Activated CD8-positive, alpha-beta memory T cell treated with anti-CD3 and anti-CD28 coated beads, Interleukin-2, amount 50 U/mL, for 1 hour (primary cell): ENCODE results near the gene HOXA11.

Experiments
- DNase-seq: peaks from one replicate; pipeline ENCODE4 v3.0.0-alpha.2; 2020; ENCODE audit errors: extremely low read depth

Gene HOXA11

DNA sequence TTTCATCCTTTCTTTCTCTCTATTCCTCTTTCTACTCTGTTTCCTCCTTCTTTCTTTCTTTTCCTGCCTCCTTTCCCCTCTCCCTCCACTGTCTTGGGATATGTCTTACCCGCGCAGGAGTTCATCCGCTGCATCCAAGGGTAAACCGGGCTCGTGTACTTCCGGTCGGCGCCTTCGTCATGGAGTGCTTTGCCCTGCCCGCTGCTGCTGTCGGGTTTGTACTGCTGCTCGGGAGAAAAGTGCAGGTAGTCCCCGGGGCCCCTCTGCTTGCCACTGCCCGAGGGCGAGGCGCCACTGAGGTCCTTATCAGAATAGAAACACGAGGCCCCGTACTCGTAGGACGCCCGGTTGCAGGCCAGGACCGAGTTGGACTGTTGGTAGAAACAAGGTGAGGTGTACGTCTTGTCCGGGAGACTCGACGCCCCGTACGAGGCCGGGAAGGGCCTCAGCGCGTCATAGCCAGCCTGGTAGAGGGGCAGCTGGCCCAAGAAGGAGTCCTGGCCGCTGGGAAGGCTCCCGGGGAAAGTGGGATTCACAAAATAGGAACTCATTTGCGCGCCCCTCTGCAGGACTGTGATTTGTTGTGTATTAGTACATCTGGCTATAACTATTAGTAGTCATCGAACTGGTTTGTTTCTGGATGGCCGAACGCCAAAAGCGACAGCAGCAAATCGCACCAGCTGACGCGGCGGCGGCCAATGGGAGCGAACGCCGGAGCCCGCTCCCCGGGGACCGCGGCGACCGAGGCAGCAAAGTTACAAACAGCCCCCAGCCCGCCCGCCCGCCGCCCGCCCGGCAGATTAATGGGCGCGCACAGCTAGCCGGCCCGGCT, 37.6 kb downstream of the HOXA11 start, which contains the start of gene HOXA6:
Gene HOXA6 (minus strand): TSS at position 576 of the 832 bp plus-strand sequence. CDS start 25 bp downstream, at position 551.
- DNase-seq = no peak

DNA sequence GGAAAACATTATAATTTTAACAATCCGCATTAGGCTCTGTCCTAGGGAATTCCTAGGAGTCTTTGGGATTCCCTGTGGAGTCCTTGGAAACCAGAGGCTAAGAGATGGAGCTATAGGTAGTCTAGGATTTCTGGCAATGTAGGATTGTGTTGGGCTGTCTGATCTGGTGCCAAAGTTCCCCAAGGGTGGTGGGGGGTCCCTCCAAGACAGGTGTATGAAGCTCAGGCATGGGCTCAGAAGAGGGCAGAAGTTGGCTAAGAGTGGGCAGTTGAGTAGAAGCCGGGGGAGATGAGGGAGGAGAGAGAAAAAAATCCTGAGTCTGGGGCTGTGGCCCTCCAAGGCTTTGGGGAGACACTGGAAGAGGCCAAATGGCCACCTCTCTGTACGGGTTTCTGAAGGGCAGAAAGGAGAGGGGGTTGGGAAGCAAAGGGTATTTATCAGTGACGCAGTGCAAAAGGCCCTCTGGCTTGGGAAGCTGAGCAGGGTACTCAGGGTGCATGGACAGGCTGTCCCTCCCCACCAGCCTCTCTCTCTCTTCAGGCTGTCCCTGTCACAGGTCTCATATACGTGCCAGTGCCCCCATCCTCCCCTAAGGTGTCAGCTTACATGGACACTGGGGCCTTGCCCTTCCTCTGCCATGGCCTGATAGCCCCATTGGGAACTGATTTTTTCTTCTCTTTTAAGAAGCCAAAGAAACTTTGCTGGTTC, 38.4 kb downstream of the HOXA11 start:
- no peak for DNase-seq

DNA sequence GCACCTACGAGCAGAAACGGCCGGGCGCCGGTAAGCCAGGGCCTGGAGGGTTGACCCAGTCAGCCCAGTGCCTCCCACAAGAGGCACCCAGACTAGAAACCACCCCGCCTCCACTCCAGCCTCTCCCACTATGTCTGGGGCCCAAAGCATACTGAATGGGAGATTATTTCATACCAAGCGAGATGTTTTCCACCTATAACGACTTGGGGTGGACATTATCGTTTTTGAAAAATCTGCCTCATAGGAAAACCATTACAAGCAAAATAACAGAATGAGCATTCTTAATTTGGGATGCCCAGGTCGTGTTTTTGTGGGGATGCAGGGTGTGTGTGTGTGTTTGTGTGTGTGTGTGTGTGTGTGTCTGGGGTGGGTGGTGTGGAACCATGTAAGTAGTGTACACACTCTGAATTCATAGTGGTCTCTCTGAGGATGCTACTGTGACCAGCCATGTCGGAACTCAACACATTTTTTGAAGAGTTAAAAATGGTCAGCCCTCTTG, 39.1 kb downstream of the HOXA11 start:
- no peak for DNase-seq

DNA sequence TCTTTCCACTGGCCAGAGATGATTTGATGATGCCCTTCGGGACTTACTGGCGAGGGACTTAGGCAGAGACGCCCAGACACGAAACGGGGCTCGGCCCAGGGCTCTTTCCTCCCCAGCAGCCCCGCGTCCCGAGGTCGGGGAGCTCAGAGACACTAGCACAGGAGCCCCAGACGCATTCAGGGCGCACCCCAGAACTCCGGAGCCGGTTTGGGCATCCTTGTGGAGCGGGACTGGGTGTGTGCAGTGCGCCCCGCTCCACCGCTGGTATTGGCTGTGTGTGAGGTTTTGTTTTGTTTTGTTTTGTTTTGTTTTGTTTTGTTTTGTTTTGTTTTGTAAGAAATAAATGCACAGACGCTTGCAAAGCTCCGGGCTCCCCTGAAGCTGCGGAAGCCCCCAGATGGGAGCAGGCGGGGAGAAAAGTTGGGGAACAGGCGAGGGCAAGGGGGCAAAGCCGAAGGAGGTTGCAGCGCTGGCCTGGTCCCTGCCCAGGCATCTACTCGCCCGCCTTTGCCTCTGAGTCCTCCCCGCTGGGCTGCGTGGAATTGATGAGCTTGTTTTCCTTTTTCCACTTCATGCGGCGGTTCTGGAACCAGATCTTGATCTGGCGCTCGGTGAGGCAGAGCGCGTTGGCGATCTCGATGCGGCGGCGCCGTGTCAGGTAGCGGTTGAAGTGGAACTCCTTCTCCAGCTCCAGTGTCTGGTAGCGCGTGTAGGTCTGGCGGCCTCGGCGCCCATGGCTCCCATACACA, 39.7 kb downstream of the HOXA11 start:
- DNase-seq = no peak

DNA sequence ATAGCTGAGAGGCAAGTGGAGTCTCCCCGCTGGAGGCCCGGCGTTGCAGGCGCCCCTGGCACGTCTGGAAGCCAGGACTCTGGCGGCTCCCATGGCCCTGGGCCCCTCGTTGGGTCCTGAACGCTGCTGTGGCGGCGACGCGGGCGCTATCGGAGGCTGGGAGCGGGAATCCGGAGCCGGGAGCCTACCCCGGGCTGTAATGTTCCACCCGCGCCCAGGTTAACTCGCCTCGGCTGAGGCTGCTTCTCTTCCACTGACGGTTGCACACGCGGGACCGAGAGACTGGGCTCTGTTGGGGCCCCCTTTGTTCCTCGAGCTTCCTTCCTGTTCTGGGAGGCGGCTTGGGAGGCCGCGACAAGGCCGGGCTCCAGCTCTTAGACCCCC, 40.3 kb downstream of the HOXA11 start:
- DNase-seq = no peak

DNA sequence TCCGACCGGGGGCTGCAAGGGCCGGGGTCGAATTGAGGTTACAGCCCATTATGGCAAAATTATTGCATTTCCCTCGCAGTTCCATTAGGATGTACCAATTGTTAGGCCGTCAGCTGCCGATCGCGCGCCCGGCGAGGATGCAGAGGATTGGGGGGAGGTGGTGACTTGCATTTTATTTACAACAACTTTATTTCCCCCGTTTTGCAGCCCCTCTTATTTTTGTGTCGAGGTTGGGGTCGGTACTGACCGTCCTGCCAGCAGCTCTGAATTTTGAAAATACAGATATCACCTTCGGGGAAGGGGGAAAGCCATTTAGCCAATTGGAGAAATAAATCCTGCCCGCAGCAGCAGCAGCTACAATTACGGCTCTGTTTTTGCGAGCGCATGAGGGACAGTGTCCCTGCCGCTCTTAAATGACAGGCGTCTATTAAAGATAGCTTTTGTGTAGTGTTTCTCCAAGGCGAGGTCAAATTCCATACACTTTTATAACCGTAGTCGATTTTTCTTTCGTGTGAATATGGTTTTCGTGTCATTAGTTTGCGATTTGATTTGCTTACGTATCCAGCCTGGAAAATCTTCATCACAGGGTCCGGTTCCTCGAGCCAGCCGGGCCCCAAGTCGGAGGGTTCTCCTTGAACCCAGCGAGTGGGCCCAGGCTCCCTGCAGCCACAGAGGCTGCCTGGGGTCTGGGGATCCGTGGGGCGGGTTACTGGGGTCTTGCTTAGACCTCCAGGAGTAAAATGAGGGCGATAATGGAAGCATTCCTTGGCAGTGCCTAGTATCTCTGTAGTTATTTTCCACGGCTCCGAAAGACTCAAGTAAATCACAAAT, 40.9 kb downstream of the HOXA11 start:
- DNase-seq = no peak

DNA sequence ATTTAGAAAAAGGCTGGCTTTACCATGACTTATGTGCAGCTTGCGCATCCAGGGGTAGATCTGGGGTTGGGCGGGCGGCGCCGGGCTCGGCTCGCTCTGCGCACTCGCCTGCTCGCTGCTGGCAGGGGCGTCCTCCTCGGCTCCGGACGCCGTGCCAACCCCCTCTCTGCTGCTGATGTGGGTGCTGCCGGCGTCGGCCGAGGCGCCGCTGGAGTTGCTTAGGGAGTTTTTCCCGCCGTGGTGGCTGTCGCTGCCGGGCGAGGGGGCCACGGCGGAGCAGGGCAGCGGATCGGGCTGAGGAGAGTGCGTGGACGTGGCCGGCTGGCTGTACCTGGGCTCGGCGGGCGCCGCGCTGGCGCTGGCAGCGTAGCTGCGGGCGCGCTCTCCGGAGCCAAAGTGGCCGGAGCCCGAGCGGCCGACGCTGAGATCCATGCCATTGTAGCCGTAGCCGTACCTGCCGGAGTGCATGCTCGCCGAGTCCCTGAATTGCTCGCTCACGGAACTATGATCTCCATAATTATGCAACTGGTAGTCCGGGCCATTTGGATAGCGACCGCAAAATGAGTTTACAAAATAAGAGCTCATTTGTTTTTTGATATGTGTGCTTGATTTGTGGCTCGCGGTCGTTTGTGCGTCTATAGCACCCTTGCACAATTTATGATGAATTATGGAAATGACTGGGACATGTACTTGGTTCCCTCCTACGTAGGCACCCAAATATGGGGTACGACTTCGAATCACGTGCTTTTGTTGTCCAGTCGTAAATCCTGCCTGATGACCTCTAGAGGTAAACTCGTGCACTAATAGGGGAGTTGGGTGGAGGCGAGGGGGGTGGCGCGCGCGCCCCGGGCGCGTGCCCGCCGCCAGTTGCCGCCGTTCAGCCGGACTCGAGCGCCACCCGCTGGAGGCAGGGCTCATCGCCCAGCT, 41.7 kb downstream of the HOXA11 start, which contains the start of gene HOXA5:
Gene HOXA5 (minus strand): TSS at position 659 of the 927 bp plus-strand sequence. CDS start 74 bp downstream, at position 585.
- no peak for DNase-seq

DNA sequence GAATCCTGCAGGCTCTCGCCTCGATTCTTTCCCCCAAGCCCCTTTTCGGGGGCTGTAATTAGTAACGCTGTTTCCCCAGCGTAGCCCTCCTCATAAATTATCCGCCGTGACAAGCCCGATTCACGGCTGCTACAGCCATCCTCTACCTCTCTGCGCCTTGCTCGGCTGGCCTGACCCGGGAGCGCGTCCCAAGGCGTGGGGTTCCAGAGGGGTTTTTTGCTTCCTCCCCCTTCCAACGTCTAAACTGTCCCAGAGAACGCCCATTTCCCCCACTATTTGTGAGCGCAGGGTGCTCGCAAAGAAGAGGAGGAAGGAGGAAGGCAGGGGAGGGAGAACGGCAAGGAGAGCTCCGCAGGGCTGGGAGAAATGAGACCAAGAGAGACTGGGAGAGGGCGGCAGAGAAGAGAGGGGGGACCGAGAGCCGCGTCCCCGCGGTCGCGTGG, 42.4 kb downstream of the HOXA11 start:
- DNase-seq = no peak

DNA sequence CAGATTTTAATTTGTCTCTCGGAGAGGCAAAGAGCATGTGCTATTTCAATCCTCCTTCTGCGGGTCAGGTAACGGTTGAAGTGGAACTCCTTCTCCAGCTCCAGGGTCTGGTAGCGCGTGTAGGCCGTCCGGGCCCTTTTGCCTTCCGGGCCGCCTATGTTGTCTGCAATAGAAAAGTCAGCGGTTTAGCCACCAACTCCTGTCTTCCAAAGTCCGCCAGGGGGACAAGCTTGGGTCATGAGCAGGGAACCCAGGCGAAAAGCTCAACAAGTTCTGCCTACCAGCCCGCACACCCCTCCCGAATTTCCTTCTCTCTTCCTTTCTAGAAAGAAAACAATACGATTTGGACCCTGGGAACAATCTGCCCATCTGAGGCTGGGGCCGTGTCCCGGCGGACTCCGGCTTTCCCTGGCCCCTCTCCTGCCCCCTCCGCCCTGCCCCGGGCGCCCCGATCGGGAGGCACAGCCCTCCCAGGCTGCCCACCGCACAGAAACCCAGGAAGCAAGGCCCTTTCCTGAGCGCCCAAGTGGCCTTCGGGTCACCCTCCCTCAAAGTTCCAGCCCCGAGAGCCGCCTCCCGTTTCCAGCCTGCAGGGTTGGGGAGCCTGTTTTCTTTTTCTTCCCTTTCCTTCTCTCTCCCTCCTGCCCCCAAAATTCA, 43.0 kb downstream of the HOXA11 start:
- no peak for DNase-seq

DNA sequence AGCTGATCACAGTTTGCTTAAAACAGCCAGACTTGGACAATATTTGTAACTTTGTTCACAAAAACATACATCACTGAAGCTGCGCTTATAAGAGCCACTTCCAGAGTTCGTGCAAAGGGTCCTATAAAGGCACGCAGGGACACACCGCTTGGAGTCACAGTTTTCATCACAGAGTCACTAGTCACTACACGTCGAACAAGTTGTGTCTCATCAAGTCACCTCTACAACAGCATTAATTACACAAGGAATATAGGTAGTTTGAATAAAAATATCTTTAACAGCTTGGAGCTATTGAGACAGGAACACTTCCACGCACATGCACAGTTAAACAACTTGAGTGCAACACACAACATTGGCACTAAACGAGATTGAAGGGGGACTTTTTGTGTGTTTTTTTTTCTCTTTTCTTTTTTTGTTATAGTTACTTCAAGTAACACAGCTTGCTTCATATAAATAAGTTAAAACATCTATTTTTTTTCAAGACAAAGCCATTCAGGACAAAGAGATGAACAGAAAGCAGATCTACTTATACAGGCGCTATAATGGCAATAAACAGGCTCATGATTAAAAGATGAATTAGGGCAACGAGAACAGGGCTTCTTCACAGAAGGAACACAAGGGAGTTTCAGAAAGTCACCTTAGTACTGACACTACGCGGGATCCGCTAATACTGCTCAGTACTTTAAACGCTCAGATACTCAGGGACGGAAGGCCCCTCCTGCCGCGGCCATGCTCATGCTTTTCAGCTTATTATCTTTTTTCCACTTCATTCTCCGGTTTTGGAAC, 43.7 kb downstream of the HOXA11 start:
- DNase-seq = no peak

DNA sequence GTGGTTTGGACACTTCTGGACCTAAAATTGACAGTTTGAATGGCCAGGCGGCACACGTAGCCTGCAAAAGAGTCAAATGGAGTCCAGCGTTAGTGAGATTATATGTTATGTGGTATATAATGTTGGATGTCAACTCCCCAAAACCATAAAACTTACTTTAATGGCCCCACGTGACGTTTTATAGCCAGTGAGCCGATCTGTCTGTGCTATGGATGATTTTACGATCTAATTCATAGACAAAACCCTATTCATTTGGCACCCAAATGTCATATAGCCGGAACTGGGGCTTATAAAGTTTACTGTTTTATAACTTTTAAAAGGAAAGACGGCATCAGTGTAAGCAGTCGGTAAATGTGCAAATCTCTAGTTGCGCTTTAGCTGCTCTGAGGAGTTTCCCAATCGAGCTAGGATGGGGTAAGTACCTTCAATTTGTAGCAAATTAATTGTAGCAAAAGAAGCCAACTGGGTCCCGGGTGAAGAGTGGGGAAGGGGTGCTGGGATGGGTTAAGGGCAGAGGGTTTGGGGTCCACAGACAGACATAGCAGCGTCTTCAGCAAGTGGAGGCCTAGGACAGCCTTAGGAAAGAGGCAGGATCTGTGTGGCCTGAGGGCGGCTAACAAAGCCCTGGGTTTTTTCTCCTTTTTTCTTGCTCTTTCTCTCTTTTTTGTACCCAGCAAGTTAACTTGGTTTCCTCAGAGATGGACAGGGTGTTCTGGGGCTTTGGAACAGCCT, 44.7 kb downstream of the HOXA11 start:
- DNase-seq = no peak

DNA sequence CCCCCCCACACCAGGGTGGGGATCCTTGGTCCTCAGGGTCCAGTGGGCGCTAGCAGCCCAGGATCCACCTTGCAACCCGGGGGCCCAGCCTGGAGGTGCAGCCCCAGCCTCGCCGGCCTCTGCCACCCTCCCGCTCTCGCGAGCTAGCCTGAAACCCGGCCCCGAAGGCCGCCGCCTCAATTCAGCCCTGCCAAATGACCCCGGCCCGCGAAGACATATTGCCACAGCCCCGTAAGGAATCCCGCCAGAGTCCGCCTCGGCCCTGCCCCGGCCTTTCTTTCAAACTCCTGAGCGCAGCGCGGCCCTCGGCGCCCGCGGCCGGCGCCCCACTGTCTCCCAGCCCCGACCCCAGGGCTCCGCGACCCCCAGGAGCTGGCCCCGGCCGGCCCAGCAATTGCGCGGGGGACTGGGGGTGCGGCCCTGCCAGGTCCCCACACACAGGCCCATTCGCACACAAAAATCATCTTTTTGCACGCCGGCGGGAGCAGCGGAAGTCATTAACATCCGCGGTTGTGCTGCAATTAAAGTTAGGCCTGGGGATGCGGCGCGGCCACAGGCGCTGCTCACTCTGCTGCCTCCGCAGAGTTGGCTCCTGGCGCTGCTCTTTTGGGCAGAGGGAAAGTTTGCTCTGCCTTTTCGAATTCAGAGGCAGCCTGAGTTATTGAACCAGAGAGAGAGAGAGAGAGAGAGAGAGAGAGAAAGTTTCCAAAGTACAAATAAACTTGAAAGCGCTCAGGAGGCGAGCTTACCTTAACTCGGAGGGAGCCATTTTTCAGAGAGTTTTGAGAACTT, 45.5 kb downstream of the HOXA11 start:
- no peak for DNase-seq

DNA sequence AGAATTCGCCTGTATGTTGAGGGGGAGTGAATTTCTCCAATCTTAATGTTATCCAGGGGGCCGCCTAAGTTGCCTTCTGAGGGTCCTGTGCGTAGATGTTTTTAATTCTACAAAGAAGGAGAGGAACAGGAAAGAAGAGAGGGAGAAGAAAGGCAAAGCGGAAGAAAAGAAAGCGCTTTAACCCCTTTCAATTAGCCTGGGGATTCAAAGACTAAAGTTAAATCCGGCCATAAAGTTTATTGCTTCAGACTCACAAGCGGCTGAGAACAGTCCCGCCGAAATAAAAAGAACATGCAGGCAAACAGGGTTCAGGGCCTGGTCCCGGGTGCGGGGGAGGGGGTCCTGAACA, 46.1 kb downstream of the HOXA11 start:
- no peak for DNase-seq

DNA sequence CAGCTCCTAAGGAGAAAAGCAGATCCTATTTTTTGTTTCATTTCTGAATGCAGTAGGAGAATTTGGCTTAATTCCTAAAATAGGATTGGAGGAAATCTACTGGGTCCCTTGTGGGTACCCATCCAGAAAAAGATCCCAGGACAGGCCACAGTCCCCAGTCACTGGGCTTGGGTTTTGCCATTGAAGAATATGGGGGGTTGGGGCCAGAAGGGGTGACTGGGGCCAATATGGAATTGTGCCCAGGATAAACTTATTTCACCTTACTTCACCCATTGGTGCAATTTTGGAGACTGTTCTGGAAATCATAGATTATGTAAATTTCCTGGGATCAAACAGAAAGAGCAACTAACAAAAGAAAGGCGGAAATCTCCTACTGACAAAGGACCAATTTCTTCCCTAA, 46.6 kb downstream of the HOXA11 start:
- DNase-seq = no peak

DNA sequence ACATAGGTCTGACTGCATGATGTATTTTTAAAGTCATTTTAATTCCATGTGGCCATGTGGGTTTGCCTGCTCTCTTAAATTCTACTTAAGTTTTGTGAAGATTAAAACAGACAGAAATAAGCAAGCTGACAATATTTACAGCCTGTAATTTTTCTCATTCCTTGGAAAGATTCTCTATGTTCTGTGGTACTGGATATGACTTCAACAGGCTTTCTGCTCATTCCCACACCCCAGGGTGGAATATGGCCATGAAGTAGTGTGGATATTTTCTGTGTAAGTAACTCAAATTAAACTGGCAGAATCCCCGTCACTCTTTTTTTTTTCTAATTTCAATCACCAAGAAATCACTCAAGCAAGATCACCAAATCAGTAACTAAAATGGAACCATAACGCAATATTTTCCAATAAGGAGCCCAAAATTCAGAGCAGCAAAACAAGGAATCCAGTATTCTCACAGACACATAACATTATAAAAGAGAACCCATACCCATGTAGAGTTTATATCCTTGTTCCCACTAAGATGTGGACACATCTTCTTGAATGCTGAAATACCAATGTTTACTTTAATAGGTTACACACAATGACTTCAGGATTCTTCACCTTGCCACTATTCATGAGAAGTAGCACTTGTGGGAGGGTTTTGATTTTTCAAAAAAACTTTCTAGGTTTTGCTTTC, 47.3 kb downstream of the HOXA11 start:
- no peak for DNase-seq

DNA sequence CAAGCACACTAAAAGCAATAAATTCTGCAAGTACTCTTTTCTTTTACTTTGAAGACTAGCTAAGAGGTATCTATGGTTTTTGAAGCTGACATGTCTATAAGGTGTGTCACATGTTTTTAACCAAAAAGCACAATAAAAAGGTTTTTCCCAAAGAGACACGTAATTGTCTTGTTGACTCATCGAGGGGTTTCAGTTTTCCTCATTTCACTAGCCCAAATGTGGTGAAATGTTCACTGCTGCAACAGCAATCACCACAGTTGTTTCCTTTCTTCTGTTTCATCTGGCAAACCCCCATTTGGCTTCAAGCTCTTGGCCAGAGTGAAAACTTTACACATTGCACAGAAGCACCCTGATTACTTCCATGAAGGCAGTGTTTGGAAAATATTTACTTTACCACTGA, 50.6 kb downstream of the HOXA11 start:
- DNase-seq = no peak
